Measurements from ENCODE around the gene PLCL1.

GRCh38 chr2:198000417-198000816, 196.0 kb downstream of the PLCL1 start:
- TF ChIP-seq CTCF (IDR thresholded peaks at IDR 0.05; ENCODE audit: low read depth, low read length) (no peak), POLR2A (IDR thresholded peaks at IDR 0.05; ENCODE audit: extremely low read depth, insufficient read length) (no peak), MYC (IDR thresholded peaks at IDR 0.05; ENCODE audit: low read depth, low read length) (no peak), MAX (IDR thresholded peaks at IDR 0.05; ENCODE audit: low read depth, low read length) (no peak)
